Astrocyte (in vitro differentiated cells and primary cell): Measurements from ENCODE around the gene PLD5.

Source experiments
- EZH2 ChIP-seq: IDR thresholded peaks from 2 replicates; pipeline ENCODE4 v1.6.1; 2012; ENCODE audit warnings: mild to moderate bottlenecking, low read length, inconsistent platforms; ENCODE audit not compliant: insufficient read depth
- TF ChIP-seq, protein P1 (sequence below): IDR thresholded peaks from 2 replicates; pipeline ENCODE4 v1.5.1; 2011; ENCODE audit warnings: low read depth, mild to moderate bottlenecking, inconsistent platforms, low read length, moderate library complexity; ENCODE audit not compliant: insufficient read depth

DNA sequence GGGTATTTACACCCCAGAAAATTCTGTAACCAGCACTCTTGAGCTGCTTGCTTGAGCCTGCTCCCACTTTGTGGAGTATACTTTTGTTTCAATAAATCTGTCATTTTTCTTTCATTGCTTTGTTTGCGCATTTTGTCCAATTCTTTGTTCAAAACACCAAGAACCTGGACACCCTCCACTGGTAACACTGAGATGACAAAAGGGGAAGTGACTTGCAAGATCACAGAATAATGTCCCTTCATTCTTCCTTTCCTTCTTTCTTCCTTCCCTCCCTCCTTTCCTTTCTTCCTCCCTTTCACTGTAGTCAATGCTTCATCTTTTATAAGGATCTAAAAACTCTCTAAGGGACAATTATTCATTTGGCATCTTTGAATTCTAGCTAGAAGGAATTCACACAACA is 391.1 kb downstream of the PLD5 start:
- TF ChIP-seq, protein P1, sequence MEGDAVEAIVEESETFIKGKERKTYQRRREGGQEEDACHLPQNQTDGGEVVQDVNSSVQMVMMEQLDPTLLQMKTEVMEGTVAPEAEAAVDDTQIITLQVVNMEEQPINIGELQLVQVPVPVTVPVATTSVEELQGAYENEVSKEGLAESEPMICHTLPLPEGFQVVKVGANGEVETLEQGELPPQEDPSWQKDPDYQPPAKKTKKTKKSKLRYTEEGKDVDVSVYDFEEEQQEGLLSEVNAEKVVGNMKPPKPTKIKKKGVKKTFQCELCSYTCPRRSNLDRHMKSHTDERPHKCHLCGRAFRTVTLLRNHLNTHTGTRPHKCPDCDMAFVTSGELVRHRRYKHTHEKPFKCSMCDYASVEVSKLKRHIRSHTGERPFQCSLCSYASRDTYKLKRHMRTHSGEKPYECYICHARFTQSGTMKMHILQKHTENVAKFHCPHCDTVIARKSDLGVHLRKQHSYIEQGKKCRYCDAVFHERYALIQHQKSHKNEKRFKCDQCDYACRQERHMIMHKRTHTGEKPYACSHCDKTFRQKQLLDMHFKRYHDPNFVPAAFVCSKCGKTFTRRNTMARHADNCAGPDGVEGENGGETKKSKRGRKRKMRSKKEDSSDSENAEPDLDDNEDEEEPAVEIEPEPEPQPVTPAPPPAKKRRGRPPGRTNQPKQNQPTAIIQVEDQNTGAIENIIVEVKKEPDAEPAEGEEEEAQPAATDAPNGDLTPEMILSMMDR: no peak
- TF ChIP-seq EZH2: no peak
